Fibroblast of the aortic adventitia (primary cell): ENCODE results near the gene SMIM1. TPM values are rescaled to one million over a fixed set of nuclear protein-coding genes. Genes with fewer than 3 reads are reported as not detected.

ENCODE experiments used
- DNase-seq: peaks from one replicate; pipeline ENCODE4 v3.0.0-alpha.2; 2010; ENCODE audit warnings: low read depth
- H3K4me3 ChIP-seq: 2 replicates; pipeline ENCODE4 v1.5.1; 2011; ENCODE audit warnings: low read depth, mild to moderate bottlenecking, control low read depth, low read length, moderate library complexity
- total RNA-seq: library from RNA; depleted of rRNA; stranded (reverse); fragments of >200 nt; gene quantifications from 2 replicates; pipeline ENCODE4 v1.2.3, GENCODE V29; 2012; ENCODE audit warnings: low replicate concordance
- TF ChIP-seq, protein P1 (sequence below): IDR thresholded peaks from 2 replicates; pipeline ENCODE4 v1.5.1; 2011; ENCODE audit warnings: mild to moderate bottlenecking, low read length, control low read depth, inconsistent platforms; ENCODE audit not compliant: insufficient read depth

The SMIM1 gene
- total RNA-seq, 1 donor, result not detected

DNA sequence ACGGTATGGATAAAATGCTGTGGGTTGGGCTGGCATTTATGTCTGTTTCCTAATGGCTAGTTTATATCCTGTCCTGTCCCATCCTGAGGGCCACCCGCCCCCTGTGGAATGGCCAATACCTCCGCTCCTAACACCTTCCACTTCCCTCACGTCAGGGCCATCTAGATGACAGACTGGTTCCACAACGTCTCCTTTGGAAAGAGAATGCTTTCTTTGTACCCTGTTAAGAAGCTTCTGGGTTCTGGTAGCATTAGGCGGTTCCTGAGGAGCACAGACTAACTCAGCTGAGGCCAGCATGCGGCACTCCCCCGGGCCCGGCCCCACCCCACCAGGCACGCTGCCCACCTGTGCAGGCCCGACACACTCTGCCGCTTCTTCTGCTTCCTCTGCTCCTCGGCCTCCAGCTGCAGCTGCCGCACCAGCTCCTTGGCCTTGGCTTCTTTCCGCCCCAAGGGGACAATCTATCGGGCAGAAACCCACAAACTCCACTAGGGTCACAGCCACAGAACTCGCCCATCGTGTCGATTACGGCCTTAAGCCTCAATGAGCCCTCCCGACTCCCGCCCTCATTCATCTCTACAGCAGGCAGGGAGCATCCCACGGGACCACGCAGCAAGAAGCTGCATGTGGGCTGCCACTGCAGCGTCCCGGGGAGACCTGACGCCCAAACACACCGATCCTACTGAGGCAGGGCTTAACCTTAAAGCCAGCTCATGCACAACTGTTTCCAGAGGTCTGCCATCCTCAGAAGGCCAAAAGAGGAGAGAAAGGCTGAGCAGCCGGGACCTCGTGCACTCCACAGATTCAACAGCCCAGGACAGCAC, 11.3 kb downstream of the SMIM1 start:
- TF ChIP-seq, protein P1, sequence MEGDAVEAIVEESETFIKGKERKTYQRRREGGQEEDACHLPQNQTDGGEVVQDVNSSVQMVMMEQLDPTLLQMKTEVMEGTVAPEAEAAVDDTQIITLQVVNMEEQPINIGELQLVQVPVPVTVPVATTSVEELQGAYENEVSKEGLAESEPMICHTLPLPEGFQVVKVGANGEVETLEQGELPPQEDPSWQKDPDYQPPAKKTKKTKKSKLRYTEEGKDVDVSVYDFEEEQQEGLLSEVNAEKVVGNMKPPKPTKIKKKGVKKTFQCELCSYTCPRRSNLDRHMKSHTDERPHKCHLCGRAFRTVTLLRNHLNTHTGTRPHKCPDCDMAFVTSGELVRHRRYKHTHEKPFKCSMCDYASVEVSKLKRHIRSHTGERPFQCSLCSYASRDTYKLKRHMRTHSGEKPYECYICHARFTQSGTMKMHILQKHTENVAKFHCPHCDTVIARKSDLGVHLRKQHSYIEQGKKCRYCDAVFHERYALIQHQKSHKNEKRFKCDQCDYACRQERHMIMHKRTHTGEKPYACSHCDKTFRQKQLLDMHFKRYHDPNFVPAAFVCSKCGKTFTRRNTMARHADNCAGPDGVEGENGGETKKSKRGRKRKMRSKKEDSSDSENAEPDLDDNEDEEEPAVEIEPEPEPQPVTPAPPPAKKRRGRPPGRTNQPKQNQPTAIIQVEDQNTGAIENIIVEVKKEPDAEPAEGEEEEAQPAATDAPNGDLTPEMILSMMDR, result no peak
- H3K4me3 ChIP-seq, result no peak overlapping the region
- no peak for DNase-seq

- H3K4me3 ChIP-seq, result no peak overlapping the region
- DNase-seq, result no peak
- TF ChIP-seq, protein P1, result no peak
Observed at GRCh38 chr1:3785045-3785444, 12.5 kb downstream of the SMIM1 start.

- peak; percentile 10 for DNase-seq
- TF ChIP-seq, protein P1, result peak; percentile 28
- no peak overlapping the region for H3K4me3 ChIP-seq
Observed at GRCh38 chr1:3785456-3786157, 13.1 kb downstream of the SMIM1 start.

- no peak for DNase-seq
- TF ChIP-seq, protein P1, result no peak
- H3K4me3 ChIP-seq, result no peak overlapping the region
Observed at GRCh38 chr1:3786468-3787348, 14.2 kb downstream of the SMIM1 start.

DNA sequence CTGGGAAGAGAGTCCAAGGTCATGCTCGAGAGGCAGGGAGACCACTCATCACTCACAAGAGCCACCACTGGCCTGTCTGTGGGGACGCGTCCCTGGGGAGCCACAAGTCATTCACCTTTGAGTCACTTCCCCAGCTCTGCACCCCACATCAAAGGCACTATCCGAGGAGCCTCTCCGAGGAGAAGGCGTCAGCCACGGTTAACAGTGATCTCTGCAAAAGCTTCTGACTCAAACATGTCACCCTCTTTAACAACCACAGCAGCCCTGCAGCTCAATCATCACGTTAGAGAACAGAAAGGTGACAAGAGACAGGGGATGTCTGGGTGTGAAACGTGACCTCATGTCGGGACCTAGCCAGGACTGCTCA, 14.8 kb downstream of the SMIM1 start:
- H3K4me3 ChIP-seq, result no peak overlapping the region
- no peak for DNase-seq
- TF ChIP-seq, protein P1, result no peak

DNA sequence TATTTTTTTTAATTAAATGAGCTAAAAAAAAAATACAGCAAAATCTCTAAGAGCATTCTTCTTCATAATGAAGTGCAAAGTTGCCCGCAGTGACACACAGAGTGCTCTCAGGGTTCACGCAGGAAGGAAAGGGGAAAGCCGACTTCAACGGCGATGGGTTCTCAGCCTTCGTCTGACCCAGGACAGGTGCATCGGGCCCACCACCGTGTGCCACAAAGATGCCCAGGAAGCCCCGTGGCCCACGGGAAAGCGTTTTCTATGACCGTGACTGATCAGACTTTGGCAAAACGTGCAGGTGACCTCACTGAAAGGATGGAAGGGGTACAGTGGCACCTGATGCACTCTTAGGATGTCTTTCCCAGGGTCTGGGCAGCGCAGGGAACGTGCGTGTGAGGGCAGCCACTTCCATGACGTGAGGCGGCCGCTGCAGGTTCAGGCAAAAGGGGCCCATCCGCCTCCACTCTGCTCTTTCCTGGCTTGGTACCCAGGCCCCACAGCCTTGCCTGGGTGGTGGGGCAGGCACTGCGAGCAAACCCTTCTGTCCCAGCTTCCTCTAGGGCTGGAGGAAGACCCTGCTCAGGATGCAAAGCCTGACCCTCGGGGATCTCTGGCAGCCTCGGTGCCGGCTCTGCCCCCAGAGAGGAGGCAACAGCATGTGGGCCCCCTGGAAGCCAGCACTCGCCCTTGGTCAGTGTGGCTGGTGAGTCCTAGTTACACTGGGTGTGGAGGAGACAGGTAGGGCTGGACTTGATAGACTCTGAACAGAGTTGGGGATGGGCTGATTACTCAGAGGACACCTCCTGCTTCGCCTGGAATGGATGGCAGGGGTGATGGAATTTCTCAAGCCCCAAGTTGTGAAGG, 15.4 kb downstream of the SMIM1 start:
- DNase-seq, result no peak
- TF ChIP-seq, protein P1, result no peak
- H3K4me3 ChIP-seq, result no peak overlapping the region
